ENCODE results near the gene ST6GALNAC4. TPM values are rescaled to one million over a fixed set of nuclear protein-coding genes. Genes with fewer than 3 reads are reported as not detected.

Gene ST6GALNAC4
- total and polyA plus RNA-seq, 10 of the 15 experiments (the other 5 are each of a cell fraction or from before 2014, with no cell fraction given), result 4.2 to 63.2 (median 35.2) TPM

GRCh38 chr9:127940593-127940992 is 23.8 kb upstream of the ST6GALNAC4 start:
- intact Hi-C loops (cut with micrococcal nuclease; ENCODE audit: unreplicated experiment) (no loop called here), in situ Hi-C loops (cut with MboI) (no loop called here)
- H2AFZ ChIP-seq (ENCODE audit: control insufficient read depth, low read depth, low read length), result no peak overlapping the region
- SMC1A ChIA-PET (ENCODE audit: uncharacterized antibody, unreplicated experiment), result interaction anchor here (7.2 kb wide), 1 partner anchor 92 kb away, joined by 84 read pairs; no protein-coding TSS in a partner anchor
- H3K27ac ChIP-seq (ENCODE audit: control insufficient read depth, insufficient read depth), result no peak overlapping the region
- WGBS (ENCODE audit: insufficient coverage, insufficient replicate concordance, low lambda C conversion rate, missing lambda C conversion rate), result 96% methylated on average over 4 of the region's 4 CpGs
- H3K4me3 ChIP-seq, result no peak overlapping the region
- H3K4me2 ChIP-seq (ENCODE audit: control insufficient read depth, insufficient read depth), result no peak overlapping the region
- POLR2A ChIA-PET, result interaction anchor here (0.7 kb wide), 1 partner anchor 24 kb away, joined by 3 read pairs; the partner anchor contains the start of gene ST6GALNAC4
- H3K79me2 ChIP-seq (ENCODE audit: control insufficient read depth, insufficient read depth, low read length), result peaks cover 18% of the 10 kb centered on the region
- H3K27me3 ChIP-seq (replicated peaks in 1 of 2; ENCODE audit: control insufficient read depth in 2 of 2, insufficient read depth in 2 of 2, low read length in 1 of 2), result no peaks in the 10 kb centered on the region
- no peak for FAIRE-seq
- BruUV-seq (replicated peaks), result no TSS peak
- CTCF ChIA-PET, result interaction anchor here (4.2 to 7.7 kb wide), 4 partner anchors 15 to 177 kb away, joined by 22 to 261 read pairs (median 62); partner anchors contain the start of gene EEIG1
- H4K20me1 ChIP-seq (ENCODE audit: control insufficient read depth, insufficient read depth), result no peaks in the 10 kb centered on the region
- H3K9me3 ChIP-seq (replicated peaks; ENCODE audit: control insufficient read depth, insufficient read depth, low read length), result no peaks in the 10 kb centered on the region
- RAD21 ChIA-PET (ENCODE audit: unreplicated experiment), result interaction anchor here (5.0 kb wide), 1 partner anchor 95 kb away, joined by 83 read pairs; no protein-coding TSS in a partner anchor
- peaks cover 0 to 11% of the 10 kb centered on the region in 2 experiments; a peak in 2 of 4 replicates for H3K36me3 ChIP-seq (ENCODE audit: control insufficient read depth in 2 of 2, insufficient read depth in 2 of 2, low read length in 1 of 2)
- no peak for DNase-seq (ENCODE audit: low read depth, low spot score)
- ATAC-seq, result no peak
- TF ChIP-seq ETV6 (conservative IDR thresholded peaks at IDR 0.05 in 1 of 2, IDR thresholded peaks at IDR 0.05 in 1 of 2; ENCODE audit: borderline replicate concordance in 1 of 2, low read depth in 1 of 2) (no peak), REST (IDR thresholded peaks at IDR 0.05; ENCODE audit: low read depth, low read length) (no peak), USF2 (IDR thresholded peaks at IDR 0.05; ENCODE audit: borderline replicate concordance, low read depth, low read length) (no peak), SMC3 (IDR thresholded peaks at IDR 0.05; ENCODE audit: borderline replicate concordance, low read length) (no peak), ELK1 (IDR thresholded peaks at IDR 0.05; ENCODE audit: low read depth, low read length) (no peak), ASH2L (IDR thresholded peaks at IDR 0.05; ENCODE audit: borderline replicate concordance, low read depth) (no peak), MLLT1 (IDR thresholded peaks at IDR 0.05) (no peak)
- H3K9ac ChIP-seq (ENCODE audit: control insufficient read depth, insufficient read depth, low read length), result no peak overlapping the region
- peaks cover 12% of the 10 kb centered on the region for H3K4me1 ChIP-seq (ENCODE audit: control insufficient read depth, insufficient read depth, low read length)
